Activated T-helper 1 cell treated with Interleukin-2 at 50 U/mL for 16 hours (primary cell): ENCODE results near the gene CLK3.

Experiments used
- DNase-seq: peaks from one replicate; pipeline ENCODE4 v3.0.0-alpha.2; 2020; ENCODE audit warnings: low read depth

Gene CLK3

DNA sequence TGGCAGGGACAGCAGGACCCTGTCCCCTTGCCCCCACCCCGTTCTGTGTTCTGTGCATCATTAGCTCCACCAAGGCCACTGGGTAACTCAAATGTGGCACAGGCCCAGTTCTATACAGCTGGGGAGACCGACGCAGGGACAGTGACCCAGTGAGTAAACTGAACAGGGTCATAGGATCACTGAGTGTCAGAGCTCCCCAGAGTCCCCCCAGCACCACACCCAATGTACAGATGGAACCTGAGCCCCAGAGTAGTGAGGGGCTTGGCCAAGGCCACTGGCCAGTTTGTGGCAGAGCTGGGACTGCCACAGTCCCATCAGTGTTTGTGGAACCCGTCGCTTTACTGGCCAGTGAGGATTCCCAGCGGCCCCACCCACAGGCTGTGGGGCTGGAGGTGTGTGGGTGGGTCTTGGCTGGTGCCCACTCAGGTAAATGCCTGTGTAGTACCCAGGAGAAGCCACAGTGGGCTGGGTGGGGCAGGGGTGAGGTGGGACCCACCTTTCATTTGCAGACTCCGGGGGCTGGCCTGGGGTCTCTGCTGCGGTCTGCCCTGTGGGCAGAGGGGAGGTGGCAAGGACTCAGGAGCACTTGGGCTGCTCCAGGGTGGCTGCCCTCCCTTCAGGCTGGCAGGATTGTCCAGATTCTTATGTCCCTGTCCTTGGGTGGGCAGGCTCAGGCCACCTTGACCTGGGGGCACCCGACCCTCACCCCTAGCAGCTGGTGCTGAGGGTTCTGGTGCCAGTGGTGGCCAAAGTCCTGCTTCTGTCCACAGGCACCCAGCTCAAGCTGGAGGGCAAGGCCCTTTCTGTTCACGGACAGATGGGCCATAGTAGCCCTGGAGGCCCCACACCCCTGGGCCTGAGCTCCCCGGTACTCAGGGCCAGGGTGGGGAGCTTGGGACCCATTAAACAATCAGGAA, 11.6 kb upstream of the CLK3 start:
- DNase-seq = no peak

- no peak for DNase-seq
Measured at GRCh38 chr15:74604983-74605794, 10.4 kb upstream of the CLK3 start.

DNA sequence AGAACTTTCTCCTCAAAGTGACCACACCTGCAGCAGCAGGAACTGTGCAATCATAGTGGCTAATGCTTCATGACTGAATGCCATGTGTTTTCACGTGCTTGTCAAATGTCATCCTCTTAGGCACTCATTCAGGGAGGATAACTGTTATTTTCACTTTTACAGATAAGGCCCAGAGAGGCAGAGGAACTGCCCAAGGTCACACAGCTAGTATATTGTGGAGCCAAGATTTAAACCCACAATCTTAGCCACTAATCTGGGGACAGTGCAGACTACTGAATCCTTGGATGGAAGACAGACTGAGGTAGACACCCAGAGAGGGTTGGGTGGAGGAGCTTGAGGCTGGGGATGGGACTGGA, 9.9 kb upstream of the CLK3 start:
- DNase-seq = no peak

GRCh38 chr15:74608786-74609185, 6.8 kb upstream of the CLK3 start:
- DNase-seq = no peak

DNA sequence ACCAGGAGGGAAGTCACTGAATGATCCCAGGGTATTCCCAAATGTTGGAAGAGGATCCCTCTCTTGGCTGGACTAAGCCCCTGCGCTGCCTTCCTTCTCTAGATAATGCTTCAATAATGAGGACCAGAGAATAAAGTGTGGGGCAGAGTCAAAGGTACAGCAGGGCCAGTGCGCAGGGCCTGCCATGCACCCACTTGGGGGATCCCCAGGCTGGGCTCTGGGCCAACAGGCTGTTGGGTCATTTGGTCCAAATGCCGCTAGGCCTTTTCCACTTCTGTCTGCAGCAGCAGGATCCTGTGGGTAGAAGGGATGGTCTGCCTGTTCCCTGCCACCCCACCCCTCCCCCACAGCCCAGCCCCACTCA, 5.7 kb upstream of the CLK3 start:
- DNase-seq = no peak

- no peak for DNase-seq
Measured at GRCh38 chr15:74610302-74610951, 5.2 kb upstream of the CLK3 start.

GRCh38 chr15:74611341-74611740, 4.3 kb upstream of the CLK3 start:
- DNase-seq = no peak

DNA sequence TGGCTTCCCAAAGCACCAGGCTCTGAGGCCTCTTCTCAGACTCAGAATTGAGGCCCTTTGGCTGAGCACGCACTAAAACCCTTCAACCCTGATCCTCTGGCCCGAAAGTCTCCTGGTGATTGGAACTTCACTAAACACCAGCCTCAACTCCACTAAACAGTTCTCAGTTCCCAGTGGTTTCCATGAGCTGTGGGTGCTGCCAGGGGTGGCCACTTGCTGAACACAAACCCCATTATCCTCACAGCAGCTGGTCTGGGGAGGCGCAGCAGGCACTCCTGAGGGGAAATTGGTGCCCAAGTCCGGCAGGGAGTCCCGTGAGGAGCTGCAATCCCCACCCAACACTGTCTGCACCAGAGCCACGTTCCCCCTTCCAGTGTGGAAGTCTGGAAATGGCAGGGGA, 3.8 kb upstream of the CLK3 start:
- DNase-seq = no peak

GRCh38 chr15:74612677-74613076, 3.0 kb upstream of the CLK3 start:
- DNase-seq = no peak

GRCh38 chr15:74613089-74613952, 2.3 kb upstream of the CLK3 start:
- no peak for DNase-seq

GRCh38 chr15:74613953-74614743, 1.5 kb upstream of the CLK3 start:
- no peak for DNase-seq

GRCh38 chr15:74614744-74615507, 710 bp upstream of the CLK3 start:
- DNase-seq = peak; percentile 88

DNA sequence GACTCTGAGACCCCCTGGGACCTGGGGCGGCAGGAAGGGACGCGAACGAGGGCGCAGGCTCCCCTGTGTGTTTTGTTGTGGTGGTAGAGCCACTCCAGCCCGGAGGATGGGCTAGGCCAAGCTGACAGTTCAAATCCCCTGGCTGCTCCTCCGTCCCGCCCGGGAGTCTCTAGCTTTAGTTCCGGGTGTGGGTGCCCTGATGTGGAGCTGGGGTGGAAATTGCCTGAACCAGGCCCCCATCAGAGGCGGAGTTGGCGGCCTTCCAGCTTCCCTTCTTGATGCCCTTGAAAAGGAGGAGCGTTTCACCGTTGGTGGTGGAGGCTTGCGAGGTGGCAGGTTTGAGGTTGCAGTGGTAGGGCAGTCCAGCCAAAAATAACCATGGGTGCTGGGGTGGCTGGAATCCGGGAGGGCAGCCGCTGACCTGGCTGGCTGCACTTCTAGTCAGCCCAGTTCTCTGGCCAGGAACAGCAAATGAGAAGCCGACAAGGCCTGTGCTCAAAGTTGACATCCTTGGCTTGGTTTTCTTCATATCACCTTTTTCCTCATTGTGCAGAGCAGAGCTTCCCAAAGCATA, 817 bp downstream of the CLK3 start:
- DNase-seq = peak; percentile 50

- DNase-seq = no peak
Measured at GRCh38 chr15:74616996-74617395, 1.4 kb downstream of the CLK3 start.

DNA sequence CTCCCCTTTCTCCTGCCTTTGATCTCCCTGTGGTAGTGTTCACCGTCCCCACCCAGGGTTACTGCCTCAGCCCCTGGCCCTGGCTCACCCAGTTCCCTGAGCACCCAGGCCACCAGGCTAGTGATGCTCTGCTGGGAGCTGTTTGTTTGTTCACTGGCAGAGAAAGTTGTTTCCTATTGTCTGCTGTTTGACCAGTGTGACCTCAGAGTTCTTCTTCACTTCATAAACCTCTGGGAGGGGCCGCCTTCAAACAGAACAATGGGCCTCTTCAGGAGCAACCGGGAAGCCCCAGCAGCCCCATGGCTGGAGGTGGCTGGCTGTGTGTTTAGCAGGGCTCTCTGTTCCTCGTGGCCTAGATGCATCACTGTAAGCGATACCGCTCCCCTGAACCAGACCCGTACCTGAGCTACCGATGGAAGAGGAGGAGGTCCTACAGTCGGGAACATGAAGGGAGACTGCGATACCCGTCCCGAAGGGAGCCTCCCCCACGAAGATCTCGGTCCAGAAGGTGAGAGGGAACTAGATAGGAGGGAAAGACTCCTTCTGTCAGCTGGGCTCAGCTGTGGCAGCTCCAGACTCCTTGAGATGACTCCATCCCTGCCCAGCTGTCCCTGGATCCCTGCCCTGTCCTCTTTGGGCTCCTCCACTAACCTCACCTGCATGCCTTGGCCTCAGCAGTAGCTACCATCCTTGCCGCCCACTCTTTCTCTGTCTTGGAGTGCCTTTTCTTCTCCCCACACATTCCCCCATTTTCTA, 3.4 kb downstream of the CLK3 start:
- DNase-seq = no peak

DNA sequence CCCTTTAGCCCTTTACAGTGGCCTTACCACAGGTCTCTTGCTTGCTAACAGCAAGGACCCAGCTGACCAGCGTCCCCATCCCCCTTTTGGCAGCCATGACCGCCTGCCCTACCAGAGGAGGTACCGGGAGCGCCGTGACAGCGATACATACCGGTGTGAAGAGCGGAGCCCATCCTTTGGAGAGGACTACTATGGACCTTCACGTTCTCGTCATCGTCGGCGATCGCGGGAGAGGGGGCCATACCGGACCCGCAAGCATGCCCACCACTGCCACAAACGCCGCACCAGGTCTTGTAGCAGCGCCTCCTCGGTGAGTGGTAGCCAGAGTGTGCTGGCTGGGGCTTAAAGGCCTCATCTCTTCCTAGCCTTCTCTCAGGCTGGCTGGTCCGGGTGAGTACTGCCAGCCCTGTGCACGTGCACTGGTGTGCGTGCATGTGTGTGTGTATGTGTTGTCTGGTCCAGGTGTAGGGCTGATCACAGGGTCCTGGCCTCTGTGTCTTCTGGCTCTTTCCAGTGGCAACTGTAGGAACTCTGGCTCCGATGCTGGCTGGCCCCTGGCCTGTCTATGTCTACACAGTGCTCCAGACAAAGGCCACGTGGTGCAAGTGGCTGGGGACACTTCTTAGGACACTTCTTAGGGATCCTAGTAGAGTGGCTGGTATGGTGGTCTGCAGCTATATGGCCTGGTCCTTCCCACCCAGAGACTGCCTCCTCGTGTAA, 4.4 kb downstream of the CLK3 start:
- DNase-seq = no peak

GRCh38 chr15:74620636-74621545, 5.3 kb downstream of the CLK3 start:
- DNase-seq = peak; percentile 50
